Esophagus muscularis mucosa (tissue), 4 donors: ENCODE data around the gene SBDS. TPM values are rescaled to one million over a fixed set of nuclear protein-coding genes. Genes with fewer than 3 reads are reported as not detected.

Experiments used
- DNase-seq: peaks from one replicate; pipeline ENCODE4 v3.0.0-alpha.2; 2017; ENCODE audit errors: extremely low spot score
- H3K27ac ChIP-seq, 4 donors: fragments of 200-600 bp; sonication (generic); replicated peaks in 1 of 4; 1 replicate in 3 of 4; 2 replicates in 1 of 4; pipeline ENCODE4 v1.5.1; 2016 to 2019; ENCODE audit warnings: mild to moderate bottlenecking in 1 of 4
- H3K27me3 ChIP-seq, 4 donors: fragments of 200-600 bp; sonication (generic); one replicate each; pipeline versions ENCODE4 v1.5.1 to v1.6.0; 2016 to 2019
- H3K36me3 ChIP-seq, 4 donors: fragments of 200-600 bp; sonication (generic); one replicate each; pipeline ENCODE4 v1.5.1; 2016 to 2019
- H3K4me1 ChIP-seq, 4 donors: fragments of 200-600 bp; sonication (generic); one replicate each; pipeline ENCODE4 v1.5.1; 2016 to 2019
- H3K4me3 ChIP-seq, 4 donors: fragments of 200-600 bp; sonication (generic); 1 replicate in 2 of 4; 2 replicates in 2 of 4; pipeline ENCODE4 v1.5.1; 2016 to 2019; ENCODE audit warnings: mild to moderate bottlenecking in 4 of 4, moderate library complexity in 1 of 4
- H3K9me3 ChIP-seq, 4 donors: fragments of 200-600 bp; sonication (generic); 1 replicate in 3 of 4; 2 replicates in 1 of 4; pipeline ENCODE4 v1.5.1; 2016 to 2019
- CTCF ChIP-seq, 3 experiments: fragments of 200-600 bp in 2 of 3; fragments of 450-650 bp in 1 of 3; sonication (generic) in 2 of 3; IDR thresholded peaks; one replicate each; pipeline ENCODE4 v1.5.1; 2017 to 2019; ENCODE audit warnings: antibody characterized with exemption in 3 of 3, mild to moderate bottlenecking in 2 of 3, moderate library complexity in 1 of 3
- EP300 ChIP-seq: sonication (generic); formaldehyde crosslinking; IDR thresholded peaks from one replicate; pipeline ENCODE4 v1.6.1; 2017; ENCODE audit warnings: antibody characterized with exemption
- POLR2A ChIP-seq: fragments of 450-650 bp; IDR thresholded peaks from one replicate; pipeline ENCODE4 v1.6.1; 2017; ENCODE audit warnings: antibody characterized with exemption, moderate library complexity, mild to moderate bottlenecking, low read depth
- POLR2AphosphoS5 ChIP-seq, 2 donors: sonication (generic); formaldehyde crosslinking; IDR thresholded peaks; one replicate each; pipeline ENCODE4 v1.6.1; 2017; ENCODE audit warnings: antibody characterized with exemption in 2 of 2
- WGBS: methylation state at CpG from one replicate; pipeline ENCODE4 v1.1.5; 2018; 5-methylcytosine and 5-hydroxymethylcytosine counted together
- intact Hi-C: fragments of 100-400 bp; cut with DNase I; formaldehyde crosslinking; loops from one replicate; pipeline ENCODE4 v1.15.1; 2023
- total RNA-seq, 4 donors: library from RNA; depleted of rRNA; stranded (reverse); fragments of >200 nt; gene quantifications; one replicate each; pipeline versions ENCODE4 v1.1.0 to v1.2.1, GENCODE V29; 2016

SBDS gene
- total RNA-seq, 4 donors from 2014 or later: 198 to 293 (median 264) TPM

GRCh38 chr7:66952343-66953043 is 42.9 kb downstream of the SBDS start:
- no peak for DNase-seq
- peaks cover 0 to 3% (median 0%) of the 10 kb centered on the region in 4 donors for H3K4me1 ChIP-seq
- H3K27ac ChIP-seq: no peak overlapping the region
- no peaks in the 10 kb centered on the region for H3K9me3 ChIP-seq
- H3K4me3 ChIP-seq: no peak overlapping the region
- 79% methylated on average over 11 of the region's 11 CpGs for WGBS
- no peak for TF ChIP-seq POLR2A
- TF ChIP-seq POLR2AphosphoS5 (IDR thresholded peaks at IDR 0.05): no peak
- TF ChIP-seq CTCF (IDR thresholded peaks at IDR 0.05): no peak
- no peak for TF ChIP-seq EP300
- peaks cover 70 to 100% (median 92%) of the 10 kb centered on the region in 4 donors for H3K36me3 ChIP-seq
- intact Hi-C loops: no loop called here
- H3K27me3 ChIP-seq: no peaks in the 10 kb centered on the region

- no peak for DNase-seq
- H3K27me3 ChIP-seq: no peaks in the 10 kb centered on the region
- no peaks in the 10 kb centered on the region for H3K4me1 ChIP-seq
- H3K36me3 ChIP-seq: peaks cover 83 to 100% (median 93%) of the 10 kb centered on the region in 4 donors
- no peak overlapping the region for H3K4me3 ChIP-seq
- H3K9me3 ChIP-seq: no peaks in the 10 kb centered on the region
- WGBS: 90% methylated on average over 8 of the region's 8 CpGs
- intact Hi-C loops: no loop called here
- TF ChIP-seq POLR2A (no peak), POLR2AphosphoS5 (IDR thresholded peaks at IDR 0.05) (no peak)
- no peak overlapping the region for H3K27ac ChIP-seq
Observed at GRCh38 chr7:66950763-66951162, 44.6 kb downstream of the SBDS start.

GRCh38 chr7:66950311-66950710 is 45.1 kb downstream of the SBDS start:
- no peak overlapping the region for H3K27ac ChIP-seq
- DNase-seq: no peak
- TF ChIP-seq EP300: no peak
- TF ChIP-seq POLR2A: no peak
- intact Hi-C loops: no loop called here
- H3K36me3 ChIP-seq: peaks cover 83 to 100% (median 93%) of the 10 kb centered on the region in 4 donors
- no peaks in the 10 kb centered on the region for H3K9me3 ChIP-seq
- 86% methylated on average over 3 of the region's 3 CpGs for WGBS
- H3K27me3 ChIP-seq: no peaks in the 10 kb centered on the region
- H3K4me3 ChIP-seq: no peak overlapping the region
- no peaks in the 10 kb centered on the region for H3K4me1 ChIP-seq

GRCh38 chr7:66948480-66949109 is 46.8 kb downstream of the SBDS start:
- Histone ChIP-seq H3K9me3 (no peaks in the 10 kb centered on the region), H3K36me3 (peaks cover 80 to 100% (median 94%) of the 10 kb centered on the region in 4 donors), H3K27me3 (no peaks in the 10 kb centered on the region), H3K27ac (no peak overlapping the region), H3K4me3 (no peak overlapping the region), H3K4me1 (no peaks in the 10 kb centered on the region)
- TF ChIP-seq CTCF (IDR thresholded peaks at IDR 0.05): no peak
- TF ChIP-seq EP300: no peak
- TF ChIP-seq POLR2AphosphoS5 (IDR thresholded peaks at IDR 0.05): no peak
- no peak for TF ChIP-seq POLR2A
- WGBS: 89% methylated on average over 19 of the region's 19 CpGs
- intact Hi-C loops: no loop called here
- DNase-seq: no peak

- 74% methylated on average over 2 of the region's 2 CpGs for WGBS
- TF ChIP-seq CTCF (IDR thresholded peaks at IDR 0.05): no peak
- no peak for TF ChIP-seq POLR2AphosphoS5 (IDR thresholded peaks at IDR 0.05)
- no peak for TF ChIP-seq EP300
- TF ChIP-seq POLR2A: no peak
- Histone ChIP-seq H3K27me3 (no peaks in the 10 kb centered on the region), H3K27ac (no peak overlapping the region), H3K36me3 (peaks cover 77 to 100% (median 94%) of the 10 kb centered on the region in 4 donors), H3K9me3 (no peaks in the 10 kb centered on the region), H3K4me1 (no peaks in the 10 kb centered on the region), H3K4me3 (no peak overlapping the region)
- DNase-seq: no peak
- intact Hi-C loops: no loop called here
Observed at GRCh38 chr7:66946545-66946944, 48.8 kb downstream of the SBDS start.
